MM.1S (cell line): ENCODE measurements around the gene WRAP73.
"Not testable (repeated sequence)": the region's sequence is repeated elsewhere in the genome, so short reads cannot be mapped to it uniquely, and the experiment has no call there.

Experiments used
- DNase-seq: peaks from one replicate; pipeline ENCODE4 v3.0.0-alpha.2; 2015
- H2AFZ ChIP-seq: fragments of 300-600 bp; sonication (generic); 2 replicates; pipeline ENCODE4 v1.6.0; 2016; ENCODE audit warnings: antibody characterized with exemption, low read length
- H3F3A ChIP-seq: fragments of 300-600 bp; sonication (generic); 2 replicates; pipeline ENCODE4 v1.6.1; 2016; ENCODE audit warnings: mild to moderate bottlenecking, antibody characterized with exemption, low read length, moderate library complexity, mixed read lengths; ENCODE audit not compliant: insufficient read depth
- H3K27ac ChIP-seq: fragments of 300-600 bp; sonication (generic); 2 replicates; pipeline ENCODE4 v1.5.1; 2016; ENCODE audit warnings: mild to moderate bottlenecking, low read length
- H3K27me3 ChIP-seq: fragments of 300-600 bp; sonication (generic); replicated peaks from 2 replicates; pipeline ENCODE4 v1.6.0; 2016; ENCODE audit warnings: low read length; ENCODE audit not compliant: insufficient read depth
- H3K36me3 ChIP-seq: fragments of 300-600 bp; sonication (generic); replicated peaks from 2 replicates; pipeline ENCODE4 v1.6.1; 2016; ENCODE audit warnings: mild to moderate bottlenecking, low read length, mixed read lengths; ENCODE audit not compliant: insufficient read depth
- H3K4me1 ChIP-seq: fragments of 300-600 bp; sonication (generic); 2 replicates; pipeline ENCODE4 v1.6.1; 2016; ENCODE audit warnings: low read length, mixed read lengths
- H3K4me2 ChIP-seq: fragments of 300-600 bp; sonication (generic); 2 replicates; pipeline ENCODE4 v1.6.0; 2016; ENCODE audit warnings: low read depth, low read length
- H3K4me3 ChIP-seq: fragments of 300-600 bp; sonication (generic); 2 replicates; pipeline ENCODE4 v1.5.1; 2016; ENCODE audit warnings: low read length, mixed read lengths
- H3K79me2 ChIP-seq: fragments of 300-600 bp; sonication (generic); 2 replicates; pipeline ENCODE4 v1.6.1; 2016; ENCODE audit warnings: mixed run types, low read length, mixed read lengths
- H3K9ac ChIP-seq: fragments of 300-600 bp; sonication (generic); 2 replicates; pipeline ENCODE4 v1.6.1; 2016; ENCODE audit warnings: low read length, mixed read lengths
- H3K9me2 ChIP-seq: fragments of 300-600 bp; sonication (generic); replicated peaks from 2 replicates; pipeline ENCODE4 v1.6.1; 2016; ENCODE audit warnings: mild to moderate bottlenecking, low read length, mixed read lengths; ENCODE audit not compliant: insufficient read depth
- H3K9me3 ChIP-seq: fragments of 300-600 bp; sonication (generic); replicated peaks from 2 replicates; pipeline ENCODE4 v1.6.1; 2016; ENCODE audit warnings: mild to moderate bottlenecking, low read length, mixed read lengths; ENCODE audit not compliant: insufficient read depth
- H4K20me1 ChIP-seq: fragments of 300-600 bp; sonication (generic); 2 replicates; pipeline ENCODE4 v1.6.1; 2016; ENCODE audit warnings: mild to moderate bottlenecking, low read length, moderate library complexity, mixed read lengths; ENCODE audit not compliant: insufficient read depth
- CTCF ChIP-seq: fragments of 300-600 bp; sonication (generic); IDR thresholded peaks from 2 replicates; pipeline ENCODE4 v1.5.1; 2016; ENCODE audit warnings: antibody characterized with exemption, low read length, mixed read lengths
- EZH2 ChIP-seq: fragments of 300-600 bp; sonication (generic); optimal IDR thresholded peaks from 2 replicates; pipeline ENCODE3; 2017; ENCODE audit warnings: low read depth, mild to moderate bottlenecking, antibody characterized with exemption, low read length, mixed read lengths
- EZH2phosphoT487 ChIP-seq: fragments of 300-600 bp; sonication (generic); IDR thresholded peaks from 2 replicates; pipeline ENCODE4 v1.6.1; 2018; ENCODE audit warnings: antibody characterized with exemption, low read length

Gene WRAP73

GRCh38 chr1:3624200-3625136 lies 25.4 kb downstream of the WRAP73 start, which contains the start of gene TPRG1L:
TPRG1L (plus strand) TSS chr1:3625015; CDS start chr1:3625073, 58 bp downstream.
- Histone ChIP-seq H3K27me3 (peaks cover 7% of the 10 kb centered on the region; the same call in 1 of the 2 replicates), H3K9me2 (no peaks in the 10 kb centered on the region), H3K4me3 (peak within 1 kb of the TSS; percentile 87), H3K36me3 (no peaks in the 10 kb centered on the region), H3K27ac (no peak within 1 kb of the TSS), H4K20me1 (no peaks in the 10 kb centered on the region), H3K9ac (peak within 1 kb of the TSS; percentile 52), H3K4me2 (peak within 1 kb of the TSS; percentile 98), H3K79me2 (peaks cover 6% of the 10 kb centered on the region), H3K9me3 (no peaks in the 10 kb centered on the region), H2AFZ (peak within 1 kb of the TSS; percentile 84), H3F3A (peaks cover 3% of the 10 kb centered on the region; the same call in 1 of the 2 replicates), H3K4me1 (peaks cover 15% of the 10 kb centered on the region)
- no peak for TF ChIP-seq EZH2phosphoT487
- no peak for TF ChIP-seq EZH2
- no peak for TF ChIP-seq CTCF
- DNase-seq: peak; percentile 98

GRCh38 chr1:3623441-3624199 lies 26.3 kb downstream of the WRAP73 start:
- peak overlapping the region; percentile 84 for H2AFZ ChIP-seq
- peak overlapping the region; percentile 98 for H3K4me2 ChIP-seq

GRCh38 chr1:3622102-3622501 lies 27.8 kb downstream of the WRAP73 start:
- peaks cover 25% of the 10 kb centered on the region for H3K27me3 ChIP-seq
- H3K9ac ChIP-seq, H4K20me1 ChIP-seq, DNase-seq, H3F3A ChIP-seq, H3K4me1 ChIP-seq, H3K9me2 ChIP-seq, H3K9me3 ChIP-seq, H3K27ac ChIP-seq, H3K79me2 ChIP-seq, H2AFZ ChIP-seq, H3K4me2 ChIP-seq, H3K4me3 ChIP-seq, H3K36me3 ChIP-seq: not testable (repeated sequence)

More at GRCh38 chr1:3623441-3624199, 26.3 kb downstream of the WRAP73 start:
- Histone ChIP-seq H3K27me3 (peaks cover 10% of the 10 kb centered on the region), H3K9ac (peak overlapping the region; percentile 47), H3F3A (no peaks in the 10 kb centered on the region), H3K27ac (no peak overlapping the region), H3K9me2 (no peaks in the 10 kb centered on the region), H3K4me3 (peak overlapping the region; percentile 87), H4K20me1 (no peaks in the 10 kb centered on the region), H3K9me3 (no peaks in the 10 kb centered on the region), H3K79me2 (peaks cover 6% of the 10 kb centered on the region), H3K4me1 (peaks cover 8% of the 10 kb centered on the region; the same call in 1 of the 2 replicates), H3K36me3 (no peaks in the 10 kb centered on the region)
- no peak for DNase-seq
- TF ChIP-seq CTCF (no peak), EZH2 (no peak), EZH2phosphoT487 (no peak)
